Activated T-cell treated with anti-CD3 and anti-CD28 coated beads, Interleukin-2, amount 50 U/mL, for 1 hour (primary cell): Measurements from ENCODE around the gene INO80E.
A peak's percentile ranks its signal among the peaks of the same experiment; 100 is the strongest.
"Not testable (repeated sequence)": the region's sequence is repeated elsewhere in the genome, so short reads cannot be mapped to it uniquely, and the experiment has no call there.

ENCODE experiments used
- DNase-seq: peaks from one replicate; pipeline ENCODE4 v3.0.0-alpha.2; 2020

The INO80E gene

DNA sequence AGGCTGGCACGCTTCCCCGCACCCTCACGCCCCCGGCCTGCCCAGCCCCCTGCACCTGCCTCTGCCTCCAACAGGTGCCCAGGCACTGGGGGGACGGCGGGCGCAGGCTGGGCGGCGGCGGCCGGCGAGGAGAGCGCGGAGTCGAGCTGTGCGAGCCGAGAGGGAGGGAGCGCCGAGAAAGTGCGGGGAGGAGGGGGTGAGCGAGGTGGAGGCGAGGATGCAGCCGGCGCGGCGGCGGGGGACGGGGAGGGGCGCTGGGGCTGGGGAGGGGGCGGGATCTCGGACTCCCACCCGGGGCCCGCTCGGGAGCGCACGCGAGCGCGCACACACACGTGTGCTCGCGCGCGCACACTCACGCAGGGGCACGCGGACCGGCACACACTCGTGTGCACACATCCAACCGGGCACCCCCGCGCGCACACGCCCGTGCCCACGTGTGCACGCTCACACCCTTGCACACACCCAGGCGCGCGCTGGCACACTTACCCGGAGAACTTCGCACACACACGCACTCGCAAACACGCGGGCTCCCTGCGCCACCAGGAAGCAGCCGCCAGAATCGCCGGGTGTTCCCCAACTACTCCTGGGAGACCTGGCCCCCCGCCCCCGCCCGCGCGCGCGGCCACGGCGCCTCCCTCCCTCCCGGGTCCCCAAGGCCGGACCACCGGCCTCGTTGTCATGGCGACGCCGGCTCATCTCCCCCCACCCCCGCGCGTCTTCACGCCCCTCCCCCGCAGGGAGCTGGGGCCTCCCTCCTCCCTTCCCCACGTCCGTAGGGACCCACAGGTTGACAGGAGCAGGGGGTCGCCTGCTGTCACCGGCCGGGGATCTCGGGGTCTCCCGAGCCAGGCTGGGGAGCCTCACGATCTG is 15.0 kb downstream of the INO80E start, which contains the start of gene DOC2A:
Gene DOC2A, minus strand, starts transcription at position 184 of the 870 bp plus-strand sequence. CDS start 805 bp downstream, outside the sequence.
- peak; percentile 40 for DNase-seq

DNA sequence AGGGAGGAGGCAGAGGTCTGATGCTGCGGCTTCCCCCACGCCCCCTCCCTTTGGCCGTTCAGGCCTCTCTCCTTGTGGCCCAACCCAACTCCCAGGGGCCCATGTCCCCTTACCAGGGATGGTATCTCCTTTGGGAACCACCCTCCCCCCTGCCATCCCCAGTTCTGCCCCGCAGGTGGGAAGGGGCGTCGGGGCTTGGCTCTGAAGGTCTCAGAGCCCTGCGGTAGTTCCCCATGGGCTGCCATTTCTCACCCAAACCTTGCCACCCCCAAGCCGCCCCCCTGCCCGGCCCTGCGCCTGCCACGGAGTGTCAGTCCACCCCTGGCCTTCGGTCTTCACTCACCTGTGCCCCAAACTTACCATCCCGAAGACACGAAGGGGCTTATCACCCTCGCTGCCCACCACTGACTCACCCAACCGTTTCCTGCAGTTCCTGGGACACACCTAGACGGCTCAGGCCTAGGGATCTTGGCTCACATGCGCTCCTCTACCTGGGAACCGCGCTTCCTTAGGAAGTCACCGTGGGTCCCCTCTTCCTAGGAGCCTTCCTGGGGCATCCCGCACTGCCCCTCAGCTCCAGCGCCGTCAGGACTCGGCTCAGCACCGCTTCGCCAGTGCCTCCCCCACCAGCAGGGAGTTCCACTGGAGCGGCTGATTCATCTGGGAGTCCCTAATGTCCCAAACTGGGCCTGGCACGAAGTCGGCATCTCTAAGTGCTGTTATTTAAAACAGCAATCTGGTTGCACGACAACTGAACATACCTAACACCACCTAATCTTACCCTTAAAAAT is 15.9 kb downstream of the INO80E start:
- no peak for DNase-seq

DNA sequence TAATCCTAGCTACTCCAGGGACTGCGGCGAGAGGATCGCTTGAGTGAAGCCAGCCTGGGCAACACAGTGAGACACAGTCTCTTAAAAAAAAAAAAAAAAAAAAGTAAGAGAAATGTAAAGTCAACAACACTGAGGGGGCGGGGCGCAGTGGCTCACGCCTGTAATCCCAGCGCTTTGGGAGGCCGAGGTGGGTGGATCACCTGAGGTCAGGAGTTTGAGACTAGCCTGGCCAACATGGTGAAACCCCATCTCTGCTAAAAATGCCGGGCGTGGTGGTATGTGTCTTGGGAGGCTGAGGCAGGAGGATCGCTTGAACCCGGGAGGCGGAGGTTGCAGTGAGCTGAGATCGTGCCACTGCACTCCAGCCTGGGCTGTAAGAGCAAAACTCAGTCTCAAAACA is 16.6 kb downstream of the INO80E start:
- DNase-seq = not testable (repeated sequence)

DNA sequence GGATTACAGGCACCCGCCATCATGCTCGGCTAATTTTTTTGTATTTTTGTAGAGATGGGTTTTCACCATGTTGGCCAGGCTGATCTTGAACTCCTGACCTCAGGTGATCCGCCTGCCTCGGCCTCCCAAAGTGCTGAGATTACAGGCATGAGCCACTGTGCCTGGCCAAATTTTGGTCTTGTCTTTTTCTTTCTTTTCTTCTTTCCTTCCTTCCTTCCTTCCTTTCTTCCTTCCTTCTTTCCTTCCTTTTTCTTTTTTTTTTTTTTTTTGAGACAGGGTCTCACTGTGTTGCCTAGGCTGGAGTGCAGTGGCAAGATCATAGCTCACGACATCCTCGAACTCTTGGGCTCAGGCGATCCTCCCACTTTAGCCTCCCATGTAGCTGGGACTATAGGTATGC is 19.4 kb downstream of the INO80E start:
- DNase-seq = not testable (repeated sequence)

DNA sequence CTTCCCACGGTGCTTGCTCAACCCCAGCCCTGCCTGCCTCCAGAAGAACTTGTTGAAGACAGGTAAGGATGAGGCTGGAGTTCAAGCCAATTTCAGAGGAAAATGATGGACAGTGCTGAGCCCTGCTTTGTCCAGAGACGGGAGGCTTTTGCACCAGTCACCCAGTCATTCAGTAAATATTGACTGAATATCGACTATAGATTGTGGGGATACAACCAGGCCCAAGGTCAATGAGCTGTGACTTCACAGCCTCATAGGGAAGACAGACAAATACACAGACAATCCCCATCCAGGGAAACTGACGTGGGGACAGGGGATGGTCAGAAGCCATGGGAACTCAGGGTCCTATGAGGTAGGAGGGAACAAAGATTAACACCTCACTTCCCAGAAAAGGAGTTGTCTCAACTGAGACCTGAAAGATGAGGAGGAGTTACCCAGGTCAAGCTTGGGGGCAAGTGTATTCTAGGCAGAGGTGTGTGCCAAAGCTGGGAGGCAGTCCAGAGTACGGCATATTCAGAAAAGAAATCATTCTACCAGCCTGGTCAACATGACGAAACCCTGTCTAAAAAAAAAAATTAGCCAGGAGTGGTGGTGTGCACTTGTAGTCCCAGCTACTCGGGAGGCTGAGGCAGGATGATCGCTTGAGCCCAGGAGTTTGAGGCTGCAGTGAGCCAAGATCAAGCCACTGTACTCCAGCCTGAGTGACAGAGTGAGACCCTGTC is 20.7 kb downstream of the INO80E start:
- no peak for DNase-seq

DNA sequence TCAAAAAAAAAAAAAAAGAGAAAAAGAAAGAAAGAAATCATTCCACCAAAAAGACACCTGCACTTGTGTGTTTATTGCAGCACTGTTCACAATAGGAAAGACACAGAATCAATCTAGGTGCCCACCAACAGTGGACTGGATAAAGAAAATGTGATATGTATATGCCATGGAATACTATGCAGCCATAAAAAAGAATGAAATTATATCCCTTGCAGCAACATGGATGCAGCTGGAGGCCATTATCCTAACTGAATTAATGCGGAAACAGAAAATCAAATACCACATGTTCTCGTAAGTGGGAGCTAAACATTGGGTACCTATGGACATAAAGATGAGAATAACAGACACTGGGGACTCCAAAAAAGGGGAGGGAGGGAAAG is 21.2 kb downstream of the INO80E start:
- DNase-seq = no peak

DNA sequence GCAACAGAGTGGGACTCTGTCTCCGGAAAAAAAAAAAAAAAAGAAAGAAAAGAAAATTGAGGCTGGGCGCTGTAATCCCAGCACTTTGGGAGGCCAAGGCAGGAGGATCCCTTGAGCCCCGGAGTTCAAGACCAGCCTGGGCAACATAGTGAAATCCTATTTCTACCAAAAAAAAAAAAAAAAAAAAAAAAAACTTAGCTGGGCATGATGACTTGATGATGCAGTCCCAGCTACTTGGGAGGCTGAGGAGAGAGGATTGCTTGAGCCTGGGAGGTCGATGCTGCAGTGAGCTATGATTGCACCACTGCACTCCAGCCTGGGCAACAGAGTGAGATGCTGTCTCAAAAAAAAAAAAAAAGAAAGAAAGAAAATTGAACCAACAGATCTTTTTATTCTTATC is 21.9 kb downstream of the INO80E start:
- not testable (repeated sequence) for DNase-seq

DNA sequence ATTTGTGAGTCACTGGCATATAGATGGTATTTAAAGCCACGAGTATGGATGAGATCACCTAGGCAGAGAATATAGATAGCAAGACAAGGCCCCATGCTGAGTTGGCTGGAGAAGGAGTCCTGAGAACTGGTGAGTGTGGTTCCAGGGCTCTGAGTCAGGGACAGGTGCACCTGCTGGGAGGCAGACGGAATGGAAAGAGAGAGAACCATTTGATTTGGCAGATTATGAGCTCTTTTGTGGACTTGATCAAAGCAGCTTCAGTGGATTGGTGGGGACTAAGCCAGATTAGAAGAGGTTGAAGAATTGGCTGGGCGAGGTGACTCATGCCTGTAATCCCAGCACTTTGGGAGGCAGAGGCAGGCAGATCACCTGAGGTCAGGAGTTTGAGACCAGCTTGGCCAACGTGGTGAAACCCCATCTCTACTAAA is 22.7 kb downstream of the INO80E start:
- DNase-seq = no peak

DNA sequence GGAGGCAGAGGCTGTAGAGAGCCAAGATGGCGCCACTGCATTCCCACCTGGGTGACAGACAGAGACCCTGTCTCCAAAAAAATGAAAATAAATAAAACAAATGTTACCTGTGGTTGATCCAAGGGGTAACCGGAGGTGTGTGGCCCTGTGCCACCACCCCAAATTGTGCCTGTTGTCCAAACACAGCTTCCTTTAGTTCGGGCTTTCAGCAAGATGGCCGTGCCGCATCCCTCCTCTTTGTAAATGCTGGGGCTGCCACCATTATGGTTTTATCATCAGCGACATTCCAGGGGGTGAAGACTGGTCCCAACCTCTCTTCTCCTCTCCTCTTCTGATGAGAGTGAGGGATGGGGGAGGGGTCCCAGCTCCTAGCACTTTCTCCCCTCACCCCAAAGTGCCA is 26.8 kb downstream of the INO80E start, which contains the start of gene C16orf92:
Gene C16orf92, plus strand, starts transcription at position 312 of the 400 bp plus-strand sequence. CDS start 143 bp downstream, outside the sequence.
- no peak for DNase-seq

DNA sequence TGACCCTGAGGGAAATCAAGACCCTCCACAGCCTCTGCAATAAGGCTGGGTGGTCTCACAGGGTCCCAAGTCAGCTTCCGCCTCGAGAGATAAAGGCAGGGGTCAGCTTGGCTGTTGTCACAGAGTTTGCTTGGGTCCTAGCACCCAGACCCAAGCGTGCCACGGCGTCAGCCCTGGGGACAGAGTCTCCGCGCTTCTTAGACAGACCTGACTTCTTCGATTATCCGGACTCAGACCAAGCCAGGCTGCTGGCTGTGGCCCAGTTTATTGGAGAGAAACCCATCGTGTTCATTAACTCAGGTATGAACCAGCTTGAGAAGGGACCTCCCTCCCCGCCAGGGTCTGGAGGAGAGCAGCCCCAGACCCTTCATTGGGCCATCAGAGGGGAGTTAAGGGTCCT is 27.5 kb downstream of the INO80E start:
- no peak for DNase-seq

DNA sequence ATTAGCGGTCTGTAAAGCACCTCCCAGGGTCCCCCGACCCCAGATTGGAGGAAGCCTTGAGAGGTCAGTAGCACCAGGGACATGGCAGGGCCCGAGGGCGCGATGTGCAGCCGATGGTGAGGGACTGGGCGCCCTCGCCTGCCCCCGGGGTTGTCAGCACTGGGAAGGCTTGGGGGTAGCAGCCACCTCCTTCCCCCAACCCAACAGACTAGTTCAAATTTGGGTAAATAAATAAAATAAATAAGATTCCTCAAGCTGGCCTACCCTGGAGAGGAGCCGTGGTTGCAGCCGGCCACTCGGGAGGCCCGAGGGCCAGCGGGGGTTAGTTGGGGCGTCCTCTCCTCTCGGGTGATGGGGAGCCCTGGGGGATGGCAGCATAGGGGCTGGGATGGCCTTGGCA is 28.4 kb downstream of the INO80E start:
- no peak for DNase-seq

DNA sequence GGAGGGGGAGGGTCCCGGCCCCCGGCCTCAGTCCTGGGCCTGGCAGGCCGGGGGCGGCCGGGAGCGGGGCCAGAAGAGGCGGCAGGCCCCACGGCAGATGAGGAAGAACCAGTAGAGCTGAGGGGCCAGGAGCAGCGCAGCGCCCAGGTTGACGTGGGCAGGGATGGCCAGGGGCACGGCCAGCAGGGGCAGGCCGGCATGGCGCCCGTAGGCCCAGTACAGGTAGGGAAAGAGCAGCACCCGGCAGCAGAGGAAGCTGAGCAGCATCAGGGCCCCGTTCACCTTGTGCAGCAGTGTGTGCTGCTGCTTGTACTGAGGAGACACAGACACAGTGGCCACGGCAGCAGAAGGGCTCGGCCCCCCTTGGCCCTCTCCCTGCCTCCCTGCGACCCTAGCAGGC is 29.1 kb downstream of the INO80E start:
- no peak for DNase-seq

DNA sequence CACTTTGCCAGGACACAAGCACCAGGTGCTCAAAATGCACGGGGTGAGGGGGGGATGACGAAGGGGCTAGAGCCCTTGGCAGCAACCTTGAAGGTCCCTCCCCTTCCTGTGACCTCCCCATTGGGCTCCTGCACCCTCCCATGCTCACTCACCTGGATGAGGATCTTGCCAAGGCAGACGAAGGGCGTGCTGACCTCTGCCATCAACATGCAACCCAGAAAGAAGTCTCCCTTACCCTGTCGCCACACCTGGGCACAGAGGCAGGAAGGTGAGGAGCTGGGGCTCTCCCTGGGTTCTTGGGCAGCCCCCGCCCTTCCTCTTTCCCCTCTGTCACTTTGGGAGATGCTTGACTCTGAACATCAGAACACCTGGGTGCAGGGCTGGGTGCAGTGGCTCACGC is 29.5 kb downstream of the INO80E start:
- DNase-seq = no peak

DNA sequence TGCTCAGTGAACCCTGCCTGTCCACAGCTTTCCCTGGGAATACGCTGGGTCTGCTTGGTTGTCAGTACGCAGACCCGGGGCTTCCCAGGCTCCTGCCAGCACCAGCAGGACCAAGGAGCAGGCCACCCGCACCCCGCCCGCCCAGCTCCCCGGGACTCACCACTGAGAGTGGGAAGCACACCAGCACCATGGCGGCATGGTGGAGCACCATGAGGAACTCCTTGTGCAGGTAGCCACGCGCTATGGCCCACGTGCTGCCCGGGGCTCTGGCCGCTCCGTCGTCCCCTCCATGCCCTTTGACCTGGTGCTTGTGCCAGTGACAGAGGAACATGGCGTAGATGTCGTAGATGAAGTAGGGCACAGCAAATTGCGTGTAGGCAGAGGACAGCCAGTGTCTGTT is 30.4 kb downstream of the INO80E start:
- DNase-seq = no peak

DNA sequence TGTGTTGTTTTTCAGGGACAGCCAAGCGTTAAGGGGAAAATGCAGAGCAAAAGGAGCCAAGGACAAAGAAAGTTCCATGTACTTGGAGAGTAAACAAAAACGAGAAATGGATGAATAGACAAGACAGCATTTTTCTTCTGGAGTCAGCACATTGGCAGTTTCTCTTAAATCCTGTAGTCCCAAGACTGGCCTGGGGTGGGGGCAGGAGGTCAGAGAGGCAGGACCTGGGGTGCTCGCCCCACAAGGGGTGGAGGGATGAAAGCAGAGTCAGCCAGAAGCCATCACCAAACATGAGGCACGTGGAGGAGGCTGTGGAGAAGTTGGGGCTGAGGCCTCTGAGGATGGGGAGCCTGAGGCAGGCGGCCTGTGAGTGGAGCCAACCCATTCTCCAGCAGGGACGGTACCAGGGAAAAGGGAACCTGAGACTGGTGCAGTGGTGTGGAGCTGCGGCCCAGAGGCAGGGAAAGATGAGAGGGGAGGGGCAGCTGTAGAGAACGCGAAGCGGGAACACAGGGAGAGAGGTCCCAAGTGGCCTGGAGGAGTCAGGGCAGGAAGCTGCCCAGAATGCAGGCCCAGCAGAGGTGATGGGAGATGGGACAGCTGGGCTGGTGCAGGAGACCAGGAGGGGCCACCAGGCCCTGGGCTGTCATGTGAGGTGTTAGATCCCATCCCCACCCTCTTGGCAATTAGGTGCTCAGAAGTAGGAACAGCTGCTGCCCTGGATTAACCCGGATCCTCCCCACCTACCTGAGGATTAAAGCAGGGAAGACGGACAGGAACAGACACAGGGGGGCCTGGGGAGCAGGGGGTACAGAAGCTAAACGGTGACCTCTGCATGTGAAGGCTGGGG is 31.8 kb downstream of the INO80E start:
- no peak for DNase-seq

DNA sequence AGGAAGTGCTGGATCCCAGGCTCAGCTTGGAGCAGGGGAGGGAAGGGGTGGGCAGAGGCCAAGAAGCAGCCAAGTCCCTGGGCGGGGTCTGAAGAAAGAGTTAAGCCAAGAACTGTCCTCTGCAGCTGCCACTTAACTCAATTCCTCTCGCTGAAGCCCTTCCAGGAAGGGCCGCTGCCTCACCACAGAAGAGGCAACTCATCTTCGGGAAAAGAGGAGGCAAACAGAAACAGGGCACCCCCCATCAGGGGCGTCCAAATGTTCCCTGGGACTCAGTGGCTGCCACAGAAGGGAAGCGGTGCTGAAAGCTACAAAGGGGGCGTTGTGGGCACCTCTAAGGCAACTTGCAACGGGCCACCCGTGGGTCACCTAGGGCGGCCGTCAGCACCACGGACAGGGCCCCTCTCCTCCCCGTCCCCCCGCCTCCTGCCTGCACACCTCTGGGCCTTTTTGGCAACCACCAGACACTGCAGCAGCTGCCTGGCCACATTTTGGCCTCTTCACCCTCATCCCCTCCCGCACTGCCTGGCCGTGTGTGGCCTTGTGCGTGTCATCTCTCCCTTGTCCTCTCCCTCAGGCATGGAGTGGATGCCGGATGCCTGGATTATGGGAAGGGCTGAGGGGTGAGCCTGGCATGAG is 32.5 kb downstream of the INO80E start:
- no peak for DNase-seq

DNA sequence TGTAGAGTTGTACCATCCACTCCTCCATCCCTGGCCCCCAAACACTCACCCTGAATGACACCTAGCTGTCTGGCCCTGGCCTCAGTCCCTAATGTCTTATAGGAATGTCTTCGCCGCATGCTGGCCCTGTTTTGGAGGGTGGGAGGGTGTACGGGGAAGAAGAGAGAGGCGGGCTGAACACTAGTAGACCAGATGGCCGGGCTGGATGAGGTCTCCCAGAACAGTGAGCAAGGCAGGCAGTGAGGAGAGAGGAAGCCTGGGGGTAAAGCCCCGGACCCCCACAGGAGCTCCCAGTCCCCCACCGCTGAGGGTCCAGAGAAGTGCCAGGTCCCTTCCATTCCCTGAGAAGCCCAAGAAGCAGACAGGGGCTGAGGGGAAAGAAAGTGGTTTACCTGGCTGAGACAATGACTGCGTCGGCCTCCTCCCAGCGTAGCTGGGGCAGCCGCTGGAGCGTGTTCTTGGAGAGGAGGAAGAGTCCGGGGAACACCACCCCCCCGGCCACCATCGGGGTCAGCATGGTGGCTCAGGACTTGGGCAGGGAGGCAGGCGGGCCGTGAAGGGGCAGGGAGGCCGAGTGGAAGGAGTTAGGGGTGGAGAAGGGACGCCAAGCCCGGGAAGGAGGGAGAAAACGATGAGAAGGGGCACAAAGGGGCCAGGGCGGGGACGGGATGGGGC is 34.1 kb downstream of the INO80E start:
- DNase-seq = no peak

DNA sequence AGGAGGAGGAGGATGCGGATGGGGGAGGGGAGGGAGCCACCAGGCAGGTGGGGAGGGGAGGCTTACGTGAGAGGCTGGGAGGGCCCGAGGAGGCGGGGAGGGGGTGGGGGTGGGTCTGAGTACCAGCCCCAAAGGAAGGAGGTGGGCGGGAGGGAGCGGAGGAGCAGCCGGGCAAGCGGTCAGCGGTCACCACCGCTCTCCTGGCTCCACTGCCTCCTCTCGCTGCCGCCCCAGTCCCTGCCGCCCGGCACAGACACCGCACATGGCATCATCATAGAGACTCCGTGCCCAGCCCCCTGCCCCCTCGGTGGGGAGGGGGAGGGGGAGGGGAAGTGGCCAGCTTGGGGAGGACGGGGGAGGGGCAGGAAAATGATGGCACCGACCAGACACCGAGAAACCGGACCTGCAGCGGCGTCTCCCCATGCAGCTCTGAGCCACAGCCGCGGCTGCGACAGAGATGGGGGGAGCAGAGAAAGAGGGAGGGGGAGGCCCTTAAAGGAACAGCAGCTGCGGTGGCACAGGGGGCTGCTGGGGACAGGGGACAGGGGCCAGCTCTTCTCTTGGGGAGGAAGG is 34.9 kb downstream of the INO80E start, which contains the start of gene TLCD3B:
Gene TLCD3B, minus strand, starts transcription at position 431 of the 573 bp plus-strand sequence. CDS start 744 bp downstream, outside the sequence.
- no peak for DNase-seq

DNA sequence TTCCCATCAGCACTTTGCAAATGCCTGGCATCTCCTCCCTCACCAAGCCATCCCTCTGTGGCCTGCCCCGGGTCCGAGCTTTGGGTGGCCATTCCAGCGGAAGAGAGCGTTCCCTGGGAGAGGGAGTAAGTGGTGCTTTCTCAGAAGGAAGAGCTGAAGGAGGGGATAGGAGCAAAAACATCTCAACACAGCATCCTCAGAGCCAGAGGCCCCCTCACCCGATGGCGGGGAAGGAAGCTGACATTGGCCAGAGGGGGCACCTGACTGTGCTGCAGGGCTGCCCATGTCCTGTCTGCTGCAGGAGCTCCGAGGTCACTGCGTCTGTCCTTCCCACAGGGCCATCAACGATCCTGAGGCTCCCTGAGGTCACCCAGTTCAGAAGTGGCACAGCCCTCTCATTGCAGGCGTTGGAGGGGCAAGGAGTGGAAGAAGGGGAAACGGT is 35.5 kb downstream of the INO80E start:
- no peak for DNase-seq

DNA sequence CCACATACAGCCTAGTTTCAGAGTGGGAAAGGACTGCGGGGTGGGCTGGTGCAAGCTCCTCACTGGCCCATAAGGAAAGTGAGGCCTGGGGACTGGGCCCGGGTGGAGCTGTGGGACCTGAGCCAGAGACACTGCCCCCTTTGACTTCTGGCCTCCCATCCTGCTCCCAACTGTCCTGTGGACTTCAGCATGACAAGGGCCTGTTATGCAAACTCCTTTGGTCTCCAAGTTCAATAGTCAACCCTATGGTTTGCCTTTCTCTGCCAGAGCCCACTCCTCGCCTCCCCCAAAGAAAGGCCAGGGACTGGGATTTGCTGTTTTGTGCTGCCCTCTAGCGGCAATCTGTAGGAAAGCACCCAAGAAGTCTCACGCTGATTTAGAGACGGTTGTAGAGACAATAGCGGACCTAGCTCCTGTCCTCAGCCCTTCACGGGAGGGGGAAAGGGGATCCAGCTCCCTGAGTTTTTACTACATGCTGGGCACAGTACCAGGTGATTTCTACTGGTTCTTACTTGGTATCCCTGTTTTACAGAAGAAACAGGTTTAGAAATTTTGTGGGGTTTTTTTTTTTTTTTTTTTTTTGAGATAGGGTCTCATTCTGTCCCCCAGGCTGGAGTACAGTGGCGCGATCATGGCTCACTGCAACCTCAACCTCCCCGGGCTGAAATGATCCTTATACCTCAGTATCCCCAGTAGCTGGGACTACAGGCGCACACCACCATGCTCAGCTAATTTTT is 36.2 kb downstream of the INO80E start:
- DNase-seq = peak; percentile 58
